WTC11 (cell line): ENCODE measurements around the gene SCOC. TPM values are rescaled to one million over a fixed set of nuclear protein-coding genes. Genes with fewer than 3 reads are reported as not detected.

ENCODE experiments used
- ATAC-seq: fragments of 200-7000 bp; cut with Tn5 transposase; 2 replicates; pipeline ENCODE4 v1.10.0; 2021; ENCODE audit warnings: mild to moderate bottlenecking, moderate library complexity
- CTCF ChIA-PET: fragments of 300-600 bp; sonication (Branson Sonifier 250); formaldehyde crosslinking; loops from one replicate; lab custom pipeline; 2021; ENCODE audit warnings: antibody characterized with exemption; lab: Charles Lee
- POLR2A ChIA-PET: fragments of 350-600 bp; sonication (Branson Sonifier 250); formaldehyde crosslinking; loops from one replicate; lab custom pipeline; 2021; ENCODE audit warnings: antibody characterized with exemption; lab: Charles Lee
- DNase-seq: peaks from one replicate; pipeline ENCODE4 v3.0.0; 2021; ENCODE audit warnings: low spot score
- H3K27ac Mint-ChIP-seq: 2 replicates; pipeline ENCODE4 v1.8.0; 2021; ENCODE audit warnings: mixed read lengths
- H3K27me3 Mint-ChIP-seq: 2 replicates; pipeline ENCODE4 v1.8.0; 2021; ENCODE audit warnings: low read depth, mild to moderate bottlenecking, moderate library complexity, mixed read lengths
- H3K36me3 Mint-ChIP-seq: 2 replicates; pipeline ENCODE4 v1.8.0; 2021; ENCODE audit warnings: mixed read lengths
- H3K4me1 Mint-ChIP-seq: 2 replicates; pipeline ENCODE4 v1.8.0; 2022; ENCODE audit warnings: mixed read lengths
- H3K4me3 Mint-ChIP-seq: 2 replicates; pipeline ENCODE4 v1.8.0; 2021; ENCODE audit warnings: mild to moderate bottlenecking, moderate library complexity, mixed read lengths
- H3K9me3 Mint-ChIP-seq: 2 replicates; pipeline ENCODE4 v1.8.0; 2021; ENCODE audit warnings: mixed read lengths
- ATF6 ChIP-seq: sonication (generic); formaldehyde crosslinking; IDR thresholded peaks from 2 replicates; pipeline ENCODE4 v1.8.1; 2023; ENCODE audit warnings: mild to moderate bottlenecking, missing genetic modification reagents
- CDX4 ChIP-seq: fragments of 250-450 bp; sonication (Bioruptor Pico); IDR thresholded peaks from 2 replicates; pipeline ENCODE4 v1.9.0; 2021; ENCODE audit warnings: moderate library complexity, mild to moderate bottlenecking, inconsistent platforms, borderline replicate concordance
- E2F1 ChIP-seq: sonication (generic); formaldehyde crosslinking; IDR thresholded peaks from 2 replicates; pipeline ENCODE4 v1.8.0; 2022; ENCODE audit warnings: mild to moderate bottlenecking, missing genetic modification reagents
- GABPB1 ChIP-seq: sonication (generic); formaldehyde crosslinking; IDR thresholded peaks from 2 replicates; pipeline ENCODE4 v1.8.1; 2023; ENCODE audit warnings: mild to moderate bottlenecking, missing genetic modification reagents
- HMGXB4 ChIP-seq: sonication (generic); formaldehyde crosslinking; IDR thresholded peaks from 2 replicates; pipeline ENCODE4 v1.8.1; 2023; ENCODE audit warnings: mild to moderate bottlenecking, moderate library complexity, missing genetic modification reagents
- KAT7 ChIP-seq: sonication (generic); formaldehyde crosslinking; IDR thresholded peaks from 2 replicates; pipeline ENCODE4 v1.8.1; 2023; ENCODE audit warnings: missing genetic modification reagents, mild to moderate bottlenecking, borderline replicate concordance
- NR1H2 ChIP-seq: sonication (generic); formaldehyde crosslinking; IDR thresholded peaks from 2 replicates; pipeline ENCODE4 v1.9.0; 2021; ENCODE audit warnings: mild to moderate bottlenecking, moderate library complexity, missing genetic modification reagents
- PREB ChIP-seq: sonication (generic); formaldehyde crosslinking; IDR thresholded peaks from 2 replicates; pipeline ENCODE4 v1.8.1; 2022; ENCODE audit warnings: mild to moderate bottlenecking, missing genetic modification reagents, moderate library complexity, borderline replicate concordance
- PRRX2 ChIP-seq: fragments of 250-450 bp; sonication (Bioruptor Pico); IDR thresholded peaks from 2 replicates; pipeline ENCODE4 v1.8.0; 2021; ENCODE audit warnings: mild to moderate bottlenecking
- SMAD3 ChIP-seq: sonication (generic); formaldehyde crosslinking; IDR thresholded peaks from 2 replicates; pipeline ENCODE4 v1.8.0; 2022; ENCODE audit warnings: missing genetic modification reagents, mild to moderate bottlenecking, borderline replicate concordance
- TCF7 ChIP-seq: sonication (generic); formaldehyde crosslinking; IDR thresholded peaks from 2 replicates; pipeline ENCODE4 v1.8.0; 2022; ENCODE audit warnings: mild to moderate bottlenecking, low read depth, missing genetic modification reagents, moderate library complexity
- ZNF219 ChIP-seq: sonication (generic); formaldehyde crosslinking; IDR thresholded peaks from 2 replicates; pipeline ENCODE4 v1.8.0; 2023; ENCODE audit warnings: missing genetic modification reagents, mild to moderate bottlenecking, borderline replicate concordance
- ZNF232 ChIP-seq: sonication (generic); formaldehyde crosslinking; IDR thresholded peaks from 2 replicates; pipeline ENCODE4 v1.8.0; 2022; ENCODE audit warnings: mild to moderate bottlenecking, missing genetic modification reagents
- ZNF416 ChIP-seq: fragments of 250-450 bp; sonication (Bioruptor Pico); IDR thresholded peaks from 2 replicates; pipeline ENCODE4 v1.9.0; 2021; ENCODE audit warnings: mild to moderate bottlenecking, inconsistent platforms
- total RNA-seq: library from RNA; stranded (reverse); gene quantifications from 3 replicates; pipeline ENCODE4 v1.2.3, GENCODE V29; 2021
- TF ChIP-seq, protein P1 (sequence below): sonication (generic); formaldehyde crosslinking; IDR thresholded peaks from 2 replicates; pipeline ENCODE4 v1.8.1; 2023; ENCODE audit warnings: mild to moderate bottlenecking, missing genetic modification reagents, moderate library complexity
- TF ChIP-seq, protein P2 (sequence below): fragments of 250-450 bp; sonication (Bioruptor Pico); IDR thresholded peaks from 2 replicates; pipeline ENCODE4 v2.1.2; 2022; ENCODE audit warnings: mild to moderate bottlenecking, moderate library complexity
- TF ChIP-seq, protein P3 (sequence below): sonication (generic); formaldehyde crosslinking; IDR thresholded peaks from 2 replicates; pipeline ENCODE4 v1.8.1; 2022; ENCODE audit warnings: low read depth, mild to moderate bottlenecking, moderate library complexity, missing genetic modification reagents, borderline replicate concordance

The SCOC gene
- total RNA-seq, 1 experiment from 2014 or later: 33.0 TPM

GRCh38 chr4:140331876-140332275 lies 41.6 kb upstream of the SCOC start:
- no peak for DNase-seq
- H3K36me3 Mint-ChIP-seq: no peaks in the 10 kb centered on the region
- no peak for ATAC-seq
- H3K4me1 Mint-ChIP-seq: peaks cover 8% of the 10 kb centered on the region; the same call in 1 of the 2 replicates
- no peaks in the 10 kb centered on the region for H3K27me3 Mint-ChIP-seq
- ChIA-PET POLR2A (interaction anchor here (0.7 kb wide), 1 partner anchor 1458 kb away, joined by 5 read pairs; no protein-coding TSS in a partner anchor), CTCF (no interaction called here)
- no peak overlapping the region for H3K27ac Mint-ChIP-seq
- H3K4me3 Mint-ChIP-seq: no peak overlapping the region
- no peaks in the 10 kb centered on the region for H3K9me3 Mint-ChIP-seq
- TF ChIP-seq, protein P1, sequence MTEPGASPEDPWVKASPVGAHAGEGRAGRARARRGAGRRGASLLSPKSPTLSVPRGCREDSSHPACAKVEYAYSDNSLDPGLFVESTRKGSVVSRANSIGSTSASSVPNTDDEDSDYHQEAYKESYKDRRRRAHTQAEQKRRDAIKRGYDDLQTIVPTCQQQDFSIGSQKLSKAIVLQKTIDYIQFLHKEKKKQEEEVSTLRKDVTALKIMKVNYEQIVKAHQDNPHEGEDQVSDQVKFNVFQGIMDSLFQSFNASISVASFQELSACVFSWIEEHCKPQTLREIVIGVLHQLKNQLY (CRISPR knock-in tag): no peak
- TF ChIP-seq E2F1 (CRISPR knock-in tag): no peak
- no peak for TF ChIP-seq NR1H2 (CRISPR knock-in tag)
- no peak for TF ChIP-seq SMAD3 (CRISPR knock-in tag)
- no peak for TF ChIP-seq ATF6 (CRISPR knock-in tag)
- TF ChIP-seq GABPB1: no peak
- no peak for TF ChIP-seq HMGXB4
- TF ChIP-seq CDX4 (CRISPR knock-in tag): no peak
- no peak for TF ChIP-seq TCF7 (CRISPR knock-in tag)
- no peak for TF ChIP-seq ZNF232 (CRISPR knock-in tag)
- TF ChIP-seq PRRX2 (CRISPR knock-in tag): no peak
- TF ChIP-seq, protein P2, sequence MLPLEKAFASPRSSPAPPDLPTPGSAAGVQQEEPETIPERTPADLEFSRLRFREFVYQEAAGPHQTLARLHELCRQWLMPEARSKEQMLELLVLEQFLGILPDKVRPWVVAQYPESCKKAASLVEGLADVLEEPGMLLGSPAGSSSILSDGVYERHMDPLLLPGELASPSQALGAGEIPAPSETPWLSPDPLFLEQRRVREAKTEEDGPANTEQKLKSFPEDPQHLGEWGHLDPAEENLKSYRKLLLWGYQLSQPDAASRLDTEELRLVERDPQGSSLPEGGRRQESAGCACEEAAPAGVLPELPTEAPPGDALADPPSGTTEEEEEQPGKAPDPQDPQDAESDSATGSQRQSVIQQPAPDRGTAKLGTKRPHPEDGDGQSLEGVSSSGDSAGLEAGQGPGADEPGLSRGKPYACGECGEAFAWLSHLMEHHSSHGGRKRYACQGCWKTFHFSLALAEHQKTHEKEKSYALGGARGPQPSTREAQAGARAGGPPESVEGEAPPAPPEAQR (CRISPR knock-in tag): no peak
- no peak for TF ChIP-seq PREB
- TF ChIP-seq KAT7 (CRISPR knock-in tag): no peak
- TF ChIP-seq ZNF416 (CRISPR knock-in tag): no peak
- TF ChIP-seq, protein P3, sequence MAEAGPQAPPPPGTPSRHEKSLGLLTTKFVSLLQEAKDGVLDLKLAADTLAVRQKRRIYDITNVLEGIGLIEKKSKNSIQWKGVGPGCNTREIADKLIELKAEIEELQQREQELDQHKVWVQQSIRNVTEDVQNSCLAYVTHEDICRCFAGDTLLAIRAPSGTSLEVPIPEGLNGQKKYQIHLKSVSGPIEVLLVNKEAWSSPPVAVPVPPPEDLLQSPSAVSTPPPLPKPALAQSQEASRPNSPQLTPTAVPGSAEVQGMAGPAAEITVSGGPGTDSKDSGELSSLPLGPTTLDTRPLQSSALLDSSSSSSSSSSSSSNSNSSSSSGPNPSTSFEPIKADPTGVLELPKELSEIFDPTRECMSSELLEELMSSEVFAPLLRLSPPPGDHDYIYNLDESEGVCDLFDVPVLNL (CRISPR knock-in tag): no peak
- TF ChIP-seq ZNF219 (CRISPR knock-in tag): no peak
